Panc1 (cell line): Measurements from ENCODE around the gene CCDC40. TPM values are rescaled to one million over a fixed set of nuclear protein-coding genes. Genes with fewer than 3 reads are reported as not detected.

Source experiments
- ATAC-seq: fragments of 200-7000 bp; cut with Tn5 transposase; 2 replicates; pipeline ENCODE4 v1.9.1; 2020; ENCODE audit warnings: mild to moderate bottlenecking, moderate library complexity
- BruUV-seq: library from RNA; stranded (reverse); fragments of 400-500 nt; replicated peaks from 2 replicates; lab custom pipeline; 2021; lab: Mats Ljungman, UMichigan
- CTCF ChIA-PET: fragments of 300-600 bp; sonication (Branson Sonifier 250); formaldehyde crosslinking; loops from one replicate; lab custom pipeline; 2022; ENCODE audit warnings: antibody characterized with exemption; lab: Charles Lee
- POLR2A ChIA-PET: fragments of 300-600 bp; sonication (Branson Sonifier 250); formaldehyde crosslinking; loops from one replicate; lab custom pipeline; 2022; ENCODE audit warnings: antibody characterized with exemption; lab: Charles Lee
- DNase-seq: peaks from one replicate; pipeline ENCODE4 v3.0.0-alpha.2; 2010; ENCODE audit warnings: low read depth, low spot score
- H3K27ac ChIP-seq: 2 replicates; pipeline ENCODE4 v1.5.1; 2011; ENCODE audit warnings: mild to moderate bottlenecking, low read length, inconsistent platforms
- H3K27me3 ChIP-seq: fragments of 200-500 bp; sonication (Bioruptor generic); 2 replicates; pipeline ENCODE4 v1.6.0; 2014; ENCODE audit warnings: low read length, inconsistent platforms; ENCODE audit not compliant: control insufficient read depth, insufficient read depth
- H3K36me3 ChIP-seq: fragments of 200-500 bp; sonication (Bioruptor generic); 2 replicates; pipeline ENCODE4 v1.5.1; 2014; ENCODE audit warnings: inconsistent platforms, mild to moderate bottlenecking, low read length, moderate library complexity; ENCODE audit not compliant: control insufficient read depth, insufficient read depth
- H3K4me1 ChIP-seq: 2 replicates; pipeline ENCODE4 v1.5.1; 2011; ENCODE audit warnings: inconsistent platforms, mild to moderate bottlenecking, low read length, moderate library complexity; ENCODE audit not compliant: control insufficient read depth, insufficient read depth
- H3K4me3 ChIP-seq, 2 experiments: 2 replicates each; pipeline ENCODE4 v1.5.1; 2011 to 2012; ENCODE audit warnings: low read depth in 2 of 2, low read length in 2 of 2, mild to moderate bottlenecking in 2 of 2, inconsistent platforms in 1 of 2, moderate library complexity in 1 of 2
- H3K9me3 ChIP-seq: fragments of 200-500 bp; sonication (Bioruptor generic); 2 replicates; pipeline ENCODE4 v1.5.1; 2014; ENCODE audit warnings: low read depth, mild to moderate bottlenecking, inconsistent platforms, low read length, moderate library complexity; ENCODE audit not compliant: control insufficient read depth, insufficient read depth
- CTCF ChIP-seq: fragments of 450-650 bp; IDR thresholded peaks from 2 replicates; pipeline ENCODE4 v1.5.1; 2017; ENCODE audit warnings: mild to moderate bottlenecking
- POLR2AphosphoS5 ChIP-seq: IDR thresholded peaks from 2 replicates; pipeline ENCODE4 v1.6.1; 2012; ENCODE audit warnings: mild to moderate bottlenecking, low read depth, low read length, moderate library complexity
- REST ChIP-seq, 2 experiments: IDR thresholded peaks; 2 replicates each; pipeline ENCODE4 v1.6.1; 2011 to 2012; ENCODE audit warnings: low read depth in 2 of 2, control low read depth in 1 of 2, low read length in 1 of 2, mild to moderate bottlenecking in 1 of 2, moderate library complexity in 1 of 2; ENCODE audit not compliant: insufficient read depth in 1 of 2
- SIN3A ChIP-seq: IDR thresholded peaks from 2 replicates; pipeline ENCODE4 v1.6.1; 2012; ENCODE audit warnings: low read depth, mild to moderate bottlenecking, low read length, moderate library complexity, borderline replicate concordance; ENCODE audit not compliant: insufficient read depth
- TCF7L2 ChIP-seq: IDR thresholded peaks from 2 replicates; pipeline ENCODE4 v1.6.1; 2011; ENCODE audit warnings: mild to moderate bottlenecking, low read depth, low read length, inconsistent platforms
- in situ Hi-C: cut with HindIII; loops from 2 replicates; pipeline ENCODE4 v1.10.0; 2016; ENCODE audit warnings: low sequenced_read_pairs, low pct_unique_long_range_greater_than_20kb
- intact Hi-C: fragments of 100-400 bp; cut with micrococcal nuclease; formaldehyde crosslinking; loops from one replicate; pipeline ENCODE4 v1.10.0; 2022; ENCODE audit not compliant: unreplicated experiment
- total RNA-seq: library from RNA; stranded (reverse); gene quantifications from one replicate; pipeline ENCODE4 v1.2.1, GENCODE V29; 2021; ENCODE audit not compliant: unreplicated experiment

Gene CCDC40
- total RNA-seq, 1 experiment from 2014 or later, result 18.0 TPM

GRCh38 chr17:80061421-80061820 is 25.0 kb downstream of the CCDC40 start:
- H3K27me3 ChIP-seq, result no peaks in the 10 kb centered on the region
- TF ChIP-seq POLR2AphosphoS5 (no peak), CTCF (no peak), SIN3A (no peak), TCF7L2 (no peak), REST (IDR thresholded peaks at IDR 0.05; ENCODE audit: insufficient read depth in 1 of 2, low read depth in 2 of 2, low read length in 1 of 2) (no peak)
- no TSS peak for BruUV-seq
- ATAC-seq (no peak), DNase-seq (no peak)
- in situ Hi-C loops, result no loop called here
- H3K4me1 ChIP-seq, result peaks cover 16% of the 10 kb centered on the region
- ChIA-PET POLR2A (no interaction called here), CTCF (no interaction called here)
- H3K27ac ChIP-seq, result no peak overlapping the region
- H3K9me3 ChIP-seq, result no peaks in the 10 kb centered on the region
- H3K4me3 ChIP-seq, result no peak overlapping the region
- intact Hi-C loops, result no loop called here
- no peaks in the 10 kb centered on the region for H3K36me3 ChIP-seq

GRCh38 chr17:80063830-80064585 is 27.6 kb downstream of the CCDC40 start:
- Histone ChIP-seq H3K36me3 (no peaks in the 10 kb centered on the region), H3K4me3 (no peak overlapping the region; a peak in 1 of 4 replicates), H3K4me1 (peaks cover 28% of the 10 kb centered on the region), H3K27me3 (no peaks in the 10 kb centered on the region), H3K27ac (peak overlapping the region; percentile 60), H3K9me3 (no peaks in the 10 kb centered on the region)
- TF ChIP-seq POLR2AphosphoS5 (no peak), REST (IDR thresholded peaks at IDR 0.05; ENCODE audit: insufficient read depth in 1 of 2, low read depth in 2 of 2, low read length in 1 of 2) (0 out of 4 replicates have a peak, but pooled peaks of 1 of the 2 experiments have one; percentile 40)
- CTCF ChIA-PET, result no interaction called here
- POLR2A ChIA-PET, result interaction anchor here (0.6 kb wide), 1 partner anchor 127 kb away, joined by 3 read pairs; no protein-coding TSS in a partner anchor
- in situ Hi-C loops (no loop called here), intact Hi-C loops (no loop called here)
- no TSS peak for BruUV-seq
- no peak for DNase-seq
- peak; percentile 86 for ATAC-seq
